Measurements from ENCODE around the gene CENPT. TPM values are rescaled to one million over a fixed set of nuclear protein-coding genes. Genes with fewer than 3 reads are reported as not detected.

Gene CENPT
- total RNA-seq, 1 donor from 2014 or later, result 10.3 TPM

- Histone ChIP-seq H3K27me3 (ENCODE audit: control insufficient read depth, insufficient read depth, low read length) (no peaks in the 10 kb centered on the region), H3K4me3 (ENCODE audit: low read depth, low read length) (no peak overlapping the region), H3K36me3 (ENCODE audit: control insufficient read depth, insufficient read depth, low read length) (peaks cover 13% of the 10 kb centered on the region)
- TF ChIP-seq CTCF (IDR thresholded peaks at IDR 0.05; ENCODE audit: insufficient read depth, low read length, severe bottlenecking), result no peak
- FAIRE-seq, result no peak
- DNase-seq (ENCODE audit: low read depth), result no peak
Measured at GRCh38 chr16:67888331-67888730, 40.8 kb upstream of the CENPT start.

DNA sequence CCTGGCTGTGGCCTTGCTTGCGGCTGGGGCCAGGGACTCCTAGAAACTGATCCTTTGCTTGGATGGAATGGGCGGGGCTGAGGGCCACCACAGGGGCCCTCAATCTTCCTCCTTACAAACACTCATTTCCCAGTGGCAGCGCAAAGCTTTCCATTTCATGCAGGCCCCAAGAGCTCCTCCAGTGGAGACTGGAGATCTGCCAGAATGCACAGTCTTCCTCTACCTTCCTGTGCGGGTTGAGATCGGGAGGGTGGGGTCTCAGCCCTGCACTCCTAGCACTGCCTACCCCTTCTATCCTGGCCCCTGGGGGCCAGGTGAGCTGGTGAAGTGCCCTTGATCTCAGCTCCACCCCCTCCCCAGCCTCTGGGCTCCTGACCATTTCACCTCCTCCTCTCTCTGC lies 38.9 kb upstream of the CENPT start:
- TF ChIP-seq CTCF (IDR thresholded peaks at IDR 0.05; ENCODE audit: insufficient read depth, low read length, severe bottlenecking), result no peak
- Histone ChIP-seq H3K27me3 (ENCODE audit: control insufficient read depth, insufficient read depth, low read length) (no peaks in the 10 kb centered on the region), H3K36me3 (ENCODE audit: control insufficient read depth, insufficient read depth, low read length) (peaks cover 24% of the 10 kb centered on the region), H3K4me3 (ENCODE audit: low read depth, low read length) (no peak overlapping the region)
- no peak for FAIRE-seq
- DNase-seq (ENCODE audit: low read depth), result no peak

GRCh38 chr16:67885976-67886375 lies 38.5 kb upstream of the CENPT start:
- FAIRE-seq (no peak), DNase-seq (ENCODE audit: low read depth) (no peak)
- Histone ChIP-seq H3K36me3 (ENCODE audit: control insufficient read depth, insufficient read depth, low read length) (peaks cover 28% of the 10 kb centered on the region), H3K27me3 (ENCODE audit: control insufficient read depth, insufficient read depth, low read length) (no peaks in the 10 kb centered on the region), H3K4me3 (ENCODE audit: low read depth, low read length) (no peak overlapping the region)
- no peak for TF ChIP-seq CTCF (IDR thresholded peaks at IDR 0.05; ENCODE audit: insufficient read depth, low read length, severe bottlenecking)

- TF ChIP-seq CTCF (IDR thresholded peaks at IDR 0.05; ENCODE audit: insufficient read depth, low read length, severe bottlenecking), result no peak
- no peak overlapping the region for H3K4me3 ChIP-seq (ENCODE audit: low read depth, low read length)
- DNase-seq (ENCODE audit: low read depth) (no peak), FAIRE-seq (no peak)
- peaks cover 30% of the 10 kb centered on the region for H3K36me3 ChIP-seq (ENCODE audit: control insufficient read depth, insufficient read depth, low read length)
- H3K27me3 ChIP-seq (ENCODE audit: control insufficient read depth, insufficient read depth, low read length), result no peaks in the 10 kb centered on the region
Measured at GRCh38 chr16:67885545-67885944, 38.1 kb upstream of the CENPT start.

- H3K4me3 ChIP-seq (ENCODE audit: low read depth, low read length), result no peak within 1 kb of the TSS
- no peaks in the 10 kb centered on the region for H3K27me3 ChIP-seq (ENCODE audit: control insufficient read depth, insufficient read depth, low read length)
- no peak for FAIRE-seq
- no peak for TF ChIP-seq CTCF (IDR thresholded peaks at IDR 0.05; ENCODE audit: insufficient read depth, low read length, severe bottlenecking)
- peak; percentile 66 for DNase-seq (ENCODE audit: low read depth)
- peaks cover 34% of the 10 kb centered on the region for H3K36me3 ChIP-seq (ENCODE audit: control insufficient read depth, insufficient read depth, low read length)
Measured at GRCh38 chr16:67884684-67885083, 37.2 kb upstream of the CENPT start, which contains the start of gene NRN1L. TSS of gene NRN1L (plus strand) at chr16:67884885. CDS start at chr16:67884904, 19 bp downstream.

GRCh38 chr16:67883872-67884261 lies 36.4 kb upstream of the CENPT start:
- FAIRE-seq (no peak), DNase-seq (ENCODE audit: low read depth) (no peak)
- peaks cover 42% of the 10 kb centered on the region for H3K36me3 ChIP-seq (ENCODE audit: control insufficient read depth, insufficient read depth, low read length)
- H3K4me3 ChIP-seq (ENCODE audit: low read depth, low read length), result no peak overlapping the region
- no peaks in the 10 kb centered on the region for H3K27me3 ChIP-seq (ENCODE audit: control insufficient read depth, insufficient read depth, low read length)
- peak; percentile 94 for TF ChIP-seq CTCF (IDR thresholded peaks at IDR 0.05; ENCODE audit: insufficient read depth, low read length, severe bottlenecking)

All from bronchial epithelial cell (primary cell).